Putamen (tissue), 1 donor: ENCODE data around the gene ATP11A.

ENCODE experiments used
- DNase-seq: peaks from one replicate; pipeline ENCODE4 v3.0.0-alpha.2; 2016; ENCODE audit warnings: low spot score

The ATP11A gene

DNA sequence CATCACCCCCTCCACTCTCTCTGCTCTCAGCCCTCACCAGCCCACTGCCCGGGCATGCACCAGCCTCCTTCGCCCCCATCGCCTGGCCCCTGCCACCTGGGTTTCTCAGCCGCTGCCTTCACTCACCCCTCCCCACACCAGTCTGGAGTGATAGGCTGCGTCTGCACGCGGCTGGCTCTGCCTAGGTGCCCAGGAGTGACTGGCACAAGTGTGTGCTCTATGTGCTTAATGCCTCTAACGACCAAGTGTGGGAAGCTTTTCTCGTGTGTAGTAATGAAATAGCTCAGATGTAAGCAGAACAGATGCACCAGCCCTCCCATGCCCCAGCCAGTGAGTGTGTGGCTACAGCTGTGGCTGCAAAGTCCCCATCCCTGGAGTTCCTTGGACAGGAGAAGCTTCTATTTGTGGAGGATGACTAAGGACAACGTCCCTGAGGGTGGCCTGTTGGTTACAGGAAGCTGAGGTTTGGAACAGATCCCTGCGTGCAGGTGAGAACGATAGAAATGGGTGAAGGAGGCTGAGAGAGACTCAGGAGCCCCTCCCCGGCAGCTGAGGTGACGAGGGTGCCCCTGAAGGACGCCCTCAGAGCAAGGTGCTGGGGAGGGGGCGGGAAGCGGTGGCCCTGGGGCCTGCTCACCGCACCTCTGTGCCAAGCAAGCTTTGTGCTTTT is 35.6 kb downstream of the ATP11A start:
- no peak for DNase-seq

DNA sequence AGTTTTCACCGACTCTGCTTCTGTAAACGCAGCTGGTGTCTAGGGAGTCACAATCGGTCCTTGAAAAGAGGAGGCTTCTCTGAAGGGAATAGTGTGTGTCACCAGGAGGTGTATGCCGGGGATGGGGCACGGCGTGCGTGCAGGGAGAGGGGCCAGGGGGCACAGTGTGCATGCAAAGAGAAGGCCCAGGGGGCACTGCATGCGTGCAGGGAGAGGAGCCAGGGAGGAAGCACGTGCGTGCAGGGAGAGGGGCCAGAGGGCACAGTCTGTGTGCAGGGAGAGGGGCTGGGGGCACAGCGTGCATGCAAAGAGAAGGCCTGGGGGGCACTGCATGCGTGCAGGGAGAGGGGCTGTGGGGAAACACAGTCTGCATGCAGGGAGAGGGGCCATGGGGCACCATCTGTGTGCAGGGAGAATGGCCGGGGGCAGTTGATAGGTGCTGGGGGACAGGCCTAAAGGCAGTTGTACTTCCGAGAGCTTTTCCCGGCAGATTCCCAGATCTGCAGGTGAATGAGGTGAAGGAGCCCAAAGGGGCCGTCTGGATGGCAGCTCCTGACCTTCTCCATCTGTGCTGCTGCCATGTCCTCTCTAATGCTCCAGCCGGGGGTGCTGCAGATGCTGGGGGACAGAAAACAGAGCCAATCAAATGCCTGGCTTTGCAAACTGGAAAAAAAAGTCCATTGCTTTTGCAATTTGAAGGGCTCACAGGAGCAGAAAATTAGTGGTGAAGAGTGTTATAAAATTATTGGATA is 36.4 kb downstream of the ATP11A start:
- no peak for DNase-seq

DNA sequence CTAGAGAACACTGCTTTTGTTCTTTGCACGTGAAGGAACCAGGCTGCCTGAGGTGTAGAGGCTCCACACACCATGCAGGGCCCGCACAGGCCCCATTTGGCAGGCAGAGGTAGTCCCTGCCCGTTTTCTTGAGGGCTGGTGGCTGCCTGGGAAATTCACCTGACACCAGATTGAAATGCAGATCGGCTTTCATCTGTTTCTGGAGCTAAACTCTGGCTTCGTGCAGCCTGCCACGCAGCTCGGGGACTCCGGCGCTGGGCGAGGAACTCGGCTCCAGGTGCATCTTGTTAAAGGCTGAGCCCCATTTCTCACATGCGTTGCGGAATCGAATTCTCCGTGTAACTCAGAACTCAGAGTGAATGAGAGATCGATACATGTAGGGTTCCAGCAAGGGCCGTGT is 37.7 kb downstream of the ATP11A start:
- no peak for DNase-seq

DNA sequence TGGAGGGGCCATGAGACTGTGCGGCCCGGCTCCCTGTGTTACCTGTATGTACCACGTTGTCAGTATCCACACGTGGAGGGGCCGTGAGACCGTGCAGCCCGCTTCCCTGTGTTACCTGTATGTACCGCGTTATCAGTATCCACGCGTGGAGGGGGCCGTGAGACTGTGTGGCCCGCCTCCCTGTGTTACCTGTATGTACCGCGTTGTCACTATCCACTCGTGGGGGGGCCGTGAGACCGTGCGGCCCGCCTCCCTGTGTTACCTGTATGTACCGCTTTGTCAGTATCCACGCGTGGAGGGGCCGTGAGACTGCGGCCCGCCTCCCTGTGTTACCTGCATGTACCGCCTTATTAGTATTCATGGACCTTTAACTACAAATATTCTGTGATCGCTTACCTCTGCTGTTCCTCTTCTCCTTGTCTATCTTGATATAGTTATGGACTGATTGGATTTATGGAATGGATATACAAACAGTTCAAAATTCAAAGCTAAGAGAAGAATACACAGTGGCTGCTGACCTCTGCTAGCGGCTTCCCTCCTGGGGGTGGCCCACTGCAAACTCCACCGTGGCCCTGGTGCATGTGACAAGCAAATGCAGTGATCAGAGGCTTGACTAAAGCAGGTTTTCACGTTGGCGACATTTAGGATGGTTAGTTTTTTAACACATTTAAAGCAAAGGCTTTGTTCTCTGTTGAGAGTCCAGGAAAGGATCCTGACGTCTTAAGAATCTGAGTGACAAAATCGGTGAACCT is 38.7 kb downstream of the ATP11A start:
- DNase-seq, result no peak

DNA sequence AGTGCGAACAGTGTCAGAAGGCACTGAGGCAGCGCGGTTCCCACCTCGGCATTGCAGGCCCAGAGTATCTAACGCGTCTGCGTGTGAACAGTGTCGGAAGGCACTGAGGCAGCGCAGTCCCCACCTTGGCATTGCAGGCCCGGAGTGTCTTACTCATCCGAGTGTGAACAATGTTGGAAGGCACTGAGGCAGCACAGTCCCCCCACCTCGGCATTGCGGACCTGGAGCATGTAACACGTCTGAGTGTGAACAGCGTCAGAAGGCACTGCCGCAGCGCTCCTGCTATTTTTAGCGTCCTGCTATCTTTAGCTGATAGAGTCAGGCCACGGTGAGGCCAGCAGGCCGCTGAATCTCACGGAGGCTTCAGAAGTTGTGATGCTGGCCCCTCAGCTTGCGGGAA is 39.6 kb downstream of the ATP11A start:
- no peak for DNase-seq

DNA sequence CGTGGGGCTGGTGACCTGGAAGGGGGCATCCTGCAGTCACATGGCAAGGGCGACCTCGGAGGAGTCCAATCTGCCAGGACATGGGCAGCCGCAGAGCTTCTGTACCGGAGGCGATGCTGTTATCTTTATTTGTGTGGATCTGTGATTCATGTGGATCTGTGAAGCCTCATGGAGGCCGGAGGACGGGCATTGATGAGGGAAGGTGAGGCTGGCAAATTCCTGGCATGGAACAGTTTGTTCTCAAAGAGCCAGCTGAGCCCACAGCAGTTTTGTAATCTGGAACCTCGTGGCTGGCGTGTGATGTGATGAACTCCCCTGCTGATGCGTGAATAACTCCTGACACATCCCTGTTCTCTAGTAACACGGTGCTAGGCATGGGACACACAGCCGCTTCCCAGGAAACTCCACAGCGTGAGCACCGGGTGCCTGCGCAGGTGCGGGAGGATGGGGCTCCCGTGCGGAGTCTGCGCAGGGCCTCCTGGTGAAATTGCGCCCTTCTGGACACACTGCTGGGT is 40.4 kb downstream of the ATP11A start:
- DNase-seq, result no peak

DNA sequence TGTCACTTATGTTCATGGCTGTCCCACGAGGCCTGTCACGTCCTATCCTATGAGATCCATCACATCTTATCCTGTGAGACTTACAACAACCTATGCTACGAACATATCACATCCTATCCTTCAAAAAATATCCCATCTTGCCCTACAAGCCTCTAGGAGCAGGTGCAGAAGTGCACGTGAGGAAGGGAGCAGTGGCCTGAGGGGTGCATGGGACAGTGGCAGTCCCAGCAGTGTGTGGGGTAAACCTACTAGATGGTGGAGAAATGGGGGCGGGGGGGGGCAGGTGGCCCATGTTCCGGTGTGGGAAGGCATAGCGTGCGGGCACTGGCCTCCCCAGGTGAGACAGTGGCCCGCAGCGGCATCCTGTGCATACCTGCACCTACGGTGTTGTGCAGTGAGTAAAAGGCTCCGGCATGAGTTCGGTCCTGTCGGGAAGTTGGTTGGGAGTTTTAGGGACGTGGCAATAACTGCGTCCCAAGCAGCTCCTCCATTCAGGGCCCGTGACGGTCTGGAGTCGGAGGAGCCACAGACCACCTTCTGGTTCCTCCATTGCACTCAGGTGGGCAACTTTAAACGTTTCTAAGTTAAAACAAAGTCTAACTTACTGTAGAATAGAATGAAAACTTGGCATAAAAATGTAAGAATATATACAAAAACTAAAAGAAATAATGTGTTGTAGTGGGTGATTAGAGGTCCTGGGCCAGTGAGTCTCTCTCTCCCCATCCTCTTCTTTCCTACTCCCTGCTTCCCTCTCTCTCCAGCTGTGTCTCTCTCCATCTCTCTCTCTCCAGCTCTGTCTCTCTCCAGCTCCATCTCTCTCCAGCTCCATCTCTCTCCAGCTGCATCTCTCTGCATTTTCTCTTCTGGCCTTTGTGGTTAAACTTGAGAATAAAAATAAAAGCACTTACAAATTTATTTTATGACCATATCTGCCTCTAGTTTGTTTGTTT is 42.1 kb downstream of the ATP11A start:
- no peak for DNase-seq

DNA sequence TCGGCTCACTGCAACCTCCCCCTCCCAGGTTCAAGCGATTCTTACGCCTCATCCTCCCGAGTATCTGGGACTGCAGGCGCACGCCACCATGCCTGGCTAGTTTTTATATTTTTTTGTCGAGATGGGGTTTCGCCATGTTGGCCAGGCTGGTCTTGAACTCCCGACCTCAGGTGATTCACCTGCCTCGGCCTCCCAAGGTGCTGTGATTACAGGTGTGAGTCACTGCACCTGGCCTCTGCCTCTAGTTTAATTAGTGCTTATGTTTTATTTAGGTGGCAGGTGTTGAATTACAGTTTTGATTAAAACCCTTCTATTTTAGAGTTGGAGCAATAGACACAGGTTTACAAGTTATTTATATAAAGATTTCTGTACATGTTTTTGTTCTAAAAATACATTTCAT is 42.8 kb downstream of the ATP11A start:
- DNase-seq, result no peak

DNA sequence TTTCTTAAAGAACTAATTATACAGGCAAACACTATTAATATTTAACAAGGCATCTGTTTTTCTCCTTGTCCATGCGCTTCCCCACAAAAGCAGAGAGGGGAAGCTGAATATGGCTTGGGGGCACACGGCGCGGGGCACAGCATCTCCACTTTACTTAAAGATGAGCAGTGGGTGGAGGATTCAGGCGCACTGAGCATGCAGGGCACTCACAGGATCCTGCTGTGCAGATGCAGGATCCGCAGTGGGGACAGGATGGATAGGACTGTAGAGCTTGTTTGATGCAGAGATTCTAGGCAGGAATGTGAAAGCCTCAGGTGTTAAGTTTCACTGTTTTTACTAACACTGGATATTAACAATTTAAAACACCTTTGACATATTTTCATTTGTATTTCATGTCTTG is 43.3 kb downstream of the ATP11A start:
- no peak for DNase-seq

DNA sequence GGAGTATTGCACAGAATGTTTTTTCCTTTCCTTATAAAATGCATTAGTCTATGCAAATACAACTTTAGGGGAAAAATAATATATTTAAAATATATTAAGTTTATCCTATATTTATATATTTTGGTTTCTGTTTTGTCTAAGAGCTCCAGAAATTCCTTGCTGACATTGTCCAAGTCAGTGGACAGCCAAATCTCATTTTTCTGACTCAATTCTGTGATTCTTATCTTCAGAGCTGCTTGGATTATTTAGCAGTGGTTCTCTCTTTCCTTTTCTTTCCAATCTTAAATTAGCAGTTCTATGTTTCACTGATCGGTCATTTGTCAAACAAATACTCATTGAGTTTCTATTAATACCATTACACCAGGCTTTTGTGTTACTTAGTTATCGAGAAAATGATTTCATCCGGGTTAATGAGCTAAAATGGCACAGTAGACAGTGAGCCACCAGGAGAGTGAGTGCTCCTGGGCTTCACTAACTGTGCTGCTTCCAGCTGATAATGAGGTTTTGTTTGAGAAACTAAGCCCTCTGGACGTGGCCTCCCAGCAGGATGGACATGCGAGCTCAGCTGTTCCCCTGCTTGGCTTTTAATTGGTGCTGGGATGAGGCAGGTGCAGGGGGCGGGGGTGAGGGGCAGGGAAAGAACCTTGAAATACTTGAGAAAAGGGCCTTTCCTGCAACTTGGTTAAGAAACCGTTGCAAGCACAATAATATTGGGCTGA is 44.0 kb downstream of the ATP11A start:
- DNase-seq, result no peak

DNA sequence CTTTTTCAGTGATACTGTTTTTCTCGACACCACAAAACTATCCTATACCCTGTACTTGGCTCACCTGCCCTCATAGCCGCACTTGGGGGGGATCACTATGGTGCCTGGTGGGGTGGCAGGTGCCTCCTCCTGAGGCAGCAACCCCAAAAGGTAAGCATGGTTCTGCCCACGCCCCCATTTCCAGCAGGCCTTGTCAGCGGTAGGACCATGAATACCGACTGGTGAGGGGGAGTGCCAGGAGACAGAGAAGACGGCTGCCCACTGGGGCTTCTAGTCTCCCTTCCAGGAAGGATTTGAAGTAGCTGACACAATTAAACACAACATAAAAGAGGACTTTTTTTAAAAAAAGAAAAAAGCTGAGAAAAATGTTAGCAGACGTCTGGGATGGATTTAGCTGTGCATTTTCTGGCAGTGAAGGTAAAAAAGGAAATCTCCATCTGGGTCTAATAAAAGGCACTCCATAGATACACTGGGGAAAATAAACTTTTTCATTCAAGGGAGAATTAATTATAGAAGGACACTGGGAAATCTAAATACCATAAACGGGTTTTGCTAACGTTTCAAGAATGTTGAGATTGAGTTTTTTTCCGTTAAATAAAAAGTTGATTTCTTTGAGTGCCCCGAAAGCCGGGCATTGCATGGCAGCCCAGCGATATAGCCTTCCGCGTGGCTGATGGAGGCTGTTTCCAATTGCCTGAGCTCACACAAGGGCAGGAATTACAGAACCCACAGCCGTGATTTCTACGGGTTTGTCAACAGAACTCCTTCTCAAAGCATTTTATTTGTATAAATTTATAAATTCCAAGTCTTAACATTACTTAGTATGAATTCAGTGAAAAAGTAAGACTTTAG is 45.1 kb downstream of the ATP11A start:
- no peak for DNase-seq

DNA sequence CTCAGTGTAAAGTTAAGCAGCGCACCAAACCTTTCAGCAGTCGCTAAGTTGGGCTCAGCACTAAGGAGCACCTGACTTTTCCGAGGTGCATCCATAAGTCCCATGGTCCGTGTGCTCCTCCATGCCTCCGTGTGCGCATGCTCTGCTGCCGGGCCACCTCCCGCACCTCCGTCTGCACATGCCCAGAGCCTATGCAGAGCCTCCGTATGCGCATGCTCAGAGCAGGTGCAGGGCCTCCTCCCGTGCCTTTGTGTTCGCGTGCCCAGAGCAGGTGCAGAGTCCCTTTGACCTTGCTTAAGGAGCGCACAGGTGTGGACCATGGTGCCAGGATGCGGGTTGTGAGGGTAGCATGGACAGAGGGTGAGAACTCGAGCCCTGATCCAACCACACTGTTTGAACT is 46.0 kb downstream of the ATP11A start:
- DNase-seq, result no peak

DNA sequence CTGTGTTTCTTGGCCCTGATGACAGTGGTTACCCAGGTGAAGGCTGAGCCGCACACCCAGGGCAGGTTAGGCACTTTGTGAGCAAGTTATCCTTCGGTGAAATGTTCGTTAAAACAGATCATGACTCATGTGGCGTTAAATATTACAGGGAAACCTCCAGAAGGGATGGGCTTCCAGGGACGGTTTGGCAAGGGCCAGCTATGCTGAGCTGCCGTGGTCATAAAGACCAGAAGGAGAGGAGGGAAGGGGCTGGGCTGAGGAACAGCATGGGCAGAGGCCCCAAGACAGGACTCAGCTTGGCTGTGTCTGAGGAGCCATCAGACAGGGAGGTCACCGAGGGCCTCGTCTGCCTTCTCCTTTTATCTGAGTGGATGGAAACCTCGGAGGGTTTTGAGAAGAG is 47.5 kb downstream of the ATP11A start:
- DNase-seq, result no peak

DNA sequence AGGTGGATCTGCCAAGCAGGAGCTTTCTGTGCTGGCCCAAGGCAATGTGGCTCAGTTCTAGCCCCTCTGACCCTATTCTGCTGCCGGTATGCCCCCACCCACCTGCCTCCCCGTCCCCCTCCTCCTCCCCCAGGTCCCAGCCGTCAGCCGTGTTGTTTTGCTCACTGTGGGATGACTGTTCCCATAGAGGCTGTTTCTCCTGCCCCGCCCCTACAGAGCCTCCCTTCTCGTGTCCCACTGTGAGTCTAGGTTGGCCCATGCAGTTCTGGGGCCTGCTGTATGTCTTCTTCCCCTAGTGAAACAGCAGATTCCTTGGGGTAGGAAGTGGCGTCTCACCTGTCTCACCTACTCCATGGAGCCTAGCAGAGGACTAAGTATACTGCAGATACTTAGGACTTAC is 48.8 kb downstream of the ATP11A start:
- DNase-seq, result no peak

DNA sequence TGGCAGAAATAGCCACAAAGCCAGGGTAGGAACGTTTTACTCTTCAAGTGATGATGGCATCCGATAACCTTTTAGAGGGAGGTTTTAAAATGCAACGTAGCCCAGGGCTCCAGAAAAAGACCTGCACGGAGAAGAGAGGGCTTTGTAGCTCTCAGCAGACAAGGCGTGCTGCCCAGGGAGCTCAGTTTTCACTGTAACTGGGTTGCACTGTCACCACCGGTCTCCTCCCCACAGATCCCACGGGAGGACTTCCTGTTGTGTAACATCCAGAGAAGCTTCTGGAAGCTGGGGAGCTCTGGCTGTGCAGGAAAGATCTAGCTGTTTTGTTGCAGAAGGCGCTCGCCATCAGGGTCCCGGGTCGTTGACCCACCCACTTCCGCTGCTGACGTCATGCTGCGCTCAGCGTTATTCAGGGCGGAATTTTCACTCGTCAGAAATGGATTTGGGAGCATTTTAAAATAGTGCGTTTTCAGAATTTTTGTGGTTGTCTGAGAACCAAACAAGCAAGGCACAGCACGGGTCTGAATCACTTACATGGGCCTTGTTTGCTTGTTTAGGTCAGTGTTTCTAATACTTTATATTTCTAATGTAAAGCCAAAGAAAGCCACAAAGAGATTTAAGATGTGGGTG is 50.8 kb downstream of the ATP11A start:
- peak; percentile 64 for DNase-seq

DNA sequence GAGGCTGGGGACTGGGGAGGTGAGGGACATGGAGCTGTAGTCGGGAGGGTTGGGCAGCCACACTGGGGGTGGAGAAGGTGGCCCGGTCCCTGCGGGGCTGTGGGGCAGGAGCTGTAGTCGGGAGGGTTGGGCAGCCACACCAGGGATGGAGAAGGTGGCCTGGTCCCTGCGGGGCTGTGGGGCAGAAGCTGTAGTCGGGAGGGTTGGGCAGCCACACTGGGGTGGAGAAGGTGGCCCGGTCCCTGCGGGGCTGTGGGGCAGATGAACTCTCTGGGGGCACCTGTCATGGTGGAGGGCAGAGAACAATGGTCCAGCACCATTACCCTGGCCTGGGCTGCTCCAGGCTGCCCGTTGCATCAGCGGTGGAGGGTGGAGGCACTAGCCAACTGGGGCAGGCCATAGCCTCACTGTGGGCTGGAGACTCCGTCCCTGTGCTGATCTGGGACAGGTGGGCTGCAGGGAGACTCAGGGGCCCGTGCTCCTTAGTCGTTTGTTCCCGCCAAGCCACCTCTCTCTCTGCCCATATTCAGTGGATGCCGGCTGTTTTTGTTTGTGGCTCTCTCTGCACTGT is 51.4 kb downstream of the ATP11A start:
- no peak for DNase-seq

DNA sequence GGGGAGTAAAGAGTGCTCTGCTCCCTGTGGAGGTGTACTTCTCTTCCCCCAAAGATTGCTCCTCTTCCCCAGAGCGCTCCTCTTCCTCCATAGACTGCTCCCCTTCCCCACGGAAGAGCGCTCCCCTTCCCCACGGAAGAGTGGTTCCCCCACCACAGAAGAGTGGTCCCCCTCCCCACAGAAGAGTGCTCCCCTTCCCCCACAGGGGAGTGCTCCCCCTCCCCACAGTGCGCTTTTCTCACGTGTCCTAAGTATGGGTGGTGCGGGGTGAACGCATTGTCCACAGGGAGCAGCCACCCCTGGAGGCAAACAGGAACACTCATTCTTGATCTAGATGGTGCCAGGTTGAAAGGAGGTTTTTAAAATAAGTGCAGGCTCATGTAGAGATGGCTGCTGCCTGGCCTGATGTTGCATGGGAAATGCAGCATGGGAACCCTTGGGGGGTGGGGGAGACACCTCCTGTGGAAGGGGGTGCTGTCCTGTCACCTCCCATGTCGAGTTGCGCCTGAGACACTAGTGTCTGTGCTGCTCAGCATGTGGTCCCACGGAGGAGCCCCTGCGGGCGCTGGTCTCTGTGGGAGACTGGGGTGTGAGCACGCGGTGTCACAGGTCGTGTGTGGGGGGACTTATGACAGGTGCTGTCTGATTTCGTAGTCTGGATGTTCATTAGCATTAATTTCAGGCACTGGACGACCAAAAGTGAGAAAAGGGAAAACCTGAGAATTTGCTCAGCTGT is 52.2 kb downstream of the ATP11A start:
- no peak for DNase-seq

DNA sequence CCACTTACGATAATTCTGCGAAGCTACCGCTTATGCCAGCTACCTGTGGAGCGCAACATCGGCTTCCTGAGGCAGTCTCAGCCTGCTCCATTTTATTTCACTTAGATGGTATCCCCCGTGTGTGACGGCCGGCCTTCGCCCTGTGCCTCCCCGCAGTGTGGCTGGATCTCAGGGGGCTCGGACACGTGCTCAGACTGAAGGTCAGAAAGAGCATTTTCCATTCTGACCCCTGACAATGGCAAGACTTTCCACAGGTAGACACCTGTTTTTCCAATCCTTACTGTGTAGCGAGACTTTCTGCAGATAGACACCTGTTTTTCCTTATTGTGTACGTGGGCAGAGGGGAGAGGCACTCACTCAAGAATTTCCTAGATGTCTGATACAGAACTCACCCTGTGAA is 52.7 kb downstream of the ATP11A start:
- DNase-seq, result no peak
